Measurements from ENCODE around the gene LONRF2.

LONRF2 gene

DNA sequence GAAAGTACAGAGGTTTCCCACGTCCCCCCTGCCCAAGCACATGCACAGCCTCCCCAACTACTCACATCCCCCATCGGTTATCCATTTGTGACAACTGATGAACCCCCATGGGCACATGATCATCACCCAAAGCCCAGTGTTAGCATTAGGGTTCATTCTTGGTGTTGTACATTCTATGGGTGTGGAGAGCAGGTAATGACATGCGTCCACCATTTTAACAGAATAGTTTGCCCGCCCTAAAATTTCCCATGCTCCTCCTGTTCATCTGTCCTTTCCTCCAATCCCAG is 74.3 kb downstream of the LONRF2 start:
- Mint-ChIP-seq H3K27me3 (no peaks in the 10 kb centered on the region), H3K27ac (peak overlapping the region; percentile 32), H3K9me3 (peaks cover 3 to 6% of the 10 kb centered on the region in 2 donors), H3K4me3 (peak overlapping the region; percentile 2 to 52), H3K4me1 (peaks cover 61 to 87% of the 10 kb centered on the region in 2 donors), H3K36me3 (peaks cover 7 to 16% of the 10 kb centered on the region in 2 donors)
- ATAC-seq (replicated peaks) (peak; percentile 60 to 63), DNase-seq (peak; percentile 69)

- peak; percentile 96 for DNase-seq
- H3K27me3 Mint-ChIP-seq = no peaks in the 10 kb centered on the region
- H3K27ac Mint-ChIP-seq = peak overlapping the region; percentile 32
- peaks cover 66 to 92% of the 10 kb centered on the region in 2 donors for H3K4me1 Mint-ChIP-seq
- peak overlapping the region; percentile 51 to 52 for H3K4me3 Mint-ChIP-seq
- peaks cover 3 to 6% of the 10 kb centered on the region in 2 donors for H3K9me3 Mint-ChIP-seq
- H3K36me3 Mint-ChIP-seq = peaks cover 7 to 16% of the 10 kb centered on the region in 2 donors
- ATAC-seq (replicated peaks) = peak; percentile 73 to 82
Measured at GRCh38 chr2:100247256-100248043, 74.9 kb downstream of the LONRF2 start.

- Mint-ChIP-seq H3K27me3 (no peaks in the 10 kb centered on the region), H3K9me3 (peaks cover 3 to 6% of the 10 kb centered on the region in 2 donors), H3K27ac (peak overlapping the region; percentile 32), H3K4me3 (peak overlapping the region; percentile 4 to 54), H3K4me1 (peaks cover 76 to 98% of the 10 kb centered on the region in 2 donors), H3K36me3 (peaks cover 7 to 16% of the 10 kb centered on the region in 2 donors)
- ATAC-seq (replicated peaks) (no peak), DNase-seq (no peak)
Measured at GRCh38 chr2:100246163-100247145, 75.8 kb downstream of the LONRF2 start.

DNA sequence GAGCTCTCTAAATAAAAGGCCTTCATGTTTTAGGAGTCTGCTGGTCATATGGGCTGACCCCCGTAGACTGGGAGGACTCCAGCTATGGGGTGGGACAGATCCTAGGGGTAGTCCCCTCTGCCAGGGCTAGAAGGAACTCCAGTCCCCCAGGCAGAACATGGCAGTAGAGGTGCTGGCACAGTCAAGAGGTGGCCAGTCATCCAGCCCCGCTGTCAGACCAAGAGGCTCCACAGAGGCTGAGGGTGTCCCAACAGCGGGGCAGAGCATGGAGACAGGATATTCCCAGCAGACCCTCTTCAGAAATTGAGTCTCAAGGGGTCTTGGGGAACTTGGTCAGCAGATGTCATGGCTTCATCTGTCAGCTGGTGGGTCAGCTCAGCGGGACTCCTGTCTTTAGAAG is 76.6 kb downstream of the LONRF2 start:
- no peak overlapping the region for H3K4me3 Mint-ChIP-seq
- peak overlapping the region; percentile 90 for H3K27ac Mint-ChIP-seq

GRCh38 chr2:100244881-100245605 is 77.3 kb downstream of the LONRF2 start:
- Mint-ChIP-seq H3K4me3 (peak overlapping the region; percentile 18 to 51), H3K9me3 (peaks cover 3 to 5% of the 10 kb centered on the region in 2 donors), H3K27me3 (no peaks in the 10 kb centered on the region), H3K36me3 (peaks cover 4 to 9% of the 10 kb centered on the region in 2 donors), H3K4me1 (peaks cover 73 to 96% of the 10 kb centered on the region in 2 donors), H3K27ac (peak overlapping the region; percentile 90)
- DNase-seq (no peak), ATAC-seq (replicated peaks) (peak in 1 of 2 donors; percentile 10)

More for the DNA sequence above, 76.6 kb downstream of the LONRF2 start:
- Mint-ChIP-seq H3K27me3 (no peaks in the 10 kb centered on the region), H3K4me1 (peaks cover 76 to 98% of the 10 kb centered on the region in 2 donors), H3K9me3 (peaks cover 3 to 6% of the 10 kb centered on the region in 2 donors), H3K36me3 (peaks cover 7 to 13% of the 10 kb centered on the region in 2 donors)
- ATAC-seq (replicated peaks) (no peak), DNase-seq (no peak)

DNA sequence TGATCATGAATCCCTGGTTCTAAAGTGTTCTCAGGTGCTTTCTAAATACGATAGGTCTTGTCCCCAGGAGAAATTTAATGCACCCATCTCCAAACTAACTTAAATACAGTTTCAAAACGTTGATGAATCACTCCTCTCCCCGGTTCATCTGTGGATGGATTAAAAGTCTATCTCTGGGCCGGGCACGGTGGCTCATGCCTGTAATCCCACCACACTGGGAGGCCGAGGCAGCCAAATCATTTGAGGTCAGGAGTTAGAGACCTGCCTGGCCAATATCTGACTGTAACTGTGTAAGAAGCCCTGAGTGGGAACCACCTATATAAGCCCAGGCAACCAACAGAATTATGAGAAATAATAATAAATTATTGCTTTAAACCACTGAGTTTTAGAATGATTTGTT is 78.7 kb downstream of the LONRF2 start:
- peak overlapping the region in 1 of 2 donors; percentile 12 for H3K4me3 Mint-ChIP-seq
- peaks cover 64 to 89% of the 10 kb centered on the region in 2 donors for H3K4me1 Mint-ChIP-seq
- no peaks in the 10 kb centered on the region for H3K27me3 Mint-ChIP-seq
- DNase-seq (no peak), ATAC-seq (replicated peaks) (no peak)
- peak overlapping the region; percentile 72 for H3K27ac Mint-ChIP-seq
- H3K36me3 Mint-ChIP-seq = peaks cover 4 to 6% of the 10 kb centered on the region in 2 donors
- H3K9me3 Mint-ChIP-seq = peaks cover 3 to 5% of the 10 kb centered on the region in 2 donors

- DNase-seq (peak; percentile 72), ATAC-seq (replicated peaks) (peak; percentile 30 to 40)
- peaks cover 3 to 6% of the 10 kb centered on the region in 2 donors for H3K36me3 Mint-ChIP-seq
- H3K9me3 Mint-ChIP-seq = peaks cover 3% of the 10 kb centered on the region in 2 donors
- no peaks in the 10 kb centered on the region for H3K27me3 Mint-ChIP-seq
- peaks cover 60 to 89% of the 10 kb centered on the region in 2 donors for H3K4me1 Mint-ChIP-seq
- peak overlapping the region; percentile 9 to 66 for H3K4me3 Mint-ChIP-seq
- peak overlapping the region; percentile 72 for H3K27ac Mint-ChIP-seq
Measured at GRCh38 chr2:100242891-100243619, 79.2 kb downstream of the LONRF2 start.

DNA sequence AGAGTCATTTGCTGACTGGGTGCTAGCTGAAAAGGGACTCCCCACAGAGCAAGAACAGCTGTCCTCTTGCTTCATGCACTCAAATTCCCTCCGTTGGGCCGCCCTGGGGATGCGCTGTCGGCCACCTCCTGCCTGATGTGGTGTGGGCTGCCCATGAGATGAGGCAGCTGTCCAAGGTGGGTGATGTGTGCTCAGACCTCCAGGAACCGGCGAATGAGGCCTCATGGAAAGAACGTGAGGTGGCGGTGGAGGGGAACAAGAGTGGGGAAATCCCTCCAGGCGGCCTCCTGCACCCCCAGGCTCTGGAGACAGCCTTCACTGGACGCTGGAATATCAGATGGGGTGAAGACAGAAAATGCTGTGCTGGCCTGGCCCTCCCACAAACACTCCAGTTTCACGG is 79.8 kb downstream of the LONRF2 start:
- peak overlapping the region; percentile 72 for H3K27ac Mint-ChIP-seq
- H3K27me3 Mint-ChIP-seq = no peaks in the 10 kb centered on the region
- H3K4me1 Mint-ChIP-seq = peaks cover 62 to 89% of the 10 kb centered on the region in 2 donors
- peak overlapping the region; percentile 1 to 66 for H3K4me3 Mint-ChIP-seq
- ATAC-seq (replicated peaks) (peak; percentile 40 to 46), DNase-seq (no peak)
- H3K36me3 Mint-ChIP-seq = peaks cover 2 to 6% of the 10 kb centered on the region in 2 donors
- H3K9me3 Mint-ChIP-seq = peaks cover 2 to 3% of the 10 kb centered on the region in 2 donors

- ATAC-seq (replicated peaks) (no peak), DNase-seq (no peak)
- no peak overlapping the region for H3K4me3 Mint-ChIP-seq
- no peaks in the 10 kb centered on the region for H3K27me3 Mint-ChIP-seq
- H3K9me3 Mint-ChIP-seq = peaks cover under 1 to 2% of the 10 kb centered on the region in 2 donors
- H3K27ac Mint-ChIP-seq = no peak overlapping the region
- peaks cover 1 to 2% of the 10 kb centered on the region in 2 donors for H3K36me3 Mint-ChIP-seq
- H3K4me1 Mint-ChIP-seq = peaks cover 50 to 83% of the 10 kb centered on the region in 2 donors
Measured at GRCh38 chr2:100241236-100241635, 81.1 kb downstream of the LONRF2 start.

- H3K9me3 Mint-ChIP-seq = no peaks in the 10 kb centered on the region
- ATAC-seq (replicated peaks) = no peak
- no peaks in the 10 kb centered on the region for H3K36me3 Mint-ChIP-seq
- no peak for DNase-seq
- peaks cover 52 to 83% of the 10 kb centered on the region in 2 donors for H3K4me1 Mint-ChIP-seq
- H3K4me3 Mint-ChIP-seq = no peak overlapping the region
- no peak overlapping the region for H3K27ac Mint-ChIP-seq
- no peaks in the 10 kb centered on the region for H3K27me3 Mint-ChIP-seq
Measured at GRCh38 chr2:100240386-100240785, 81.9 kb downstream of the LONRF2 start.

DNA sequence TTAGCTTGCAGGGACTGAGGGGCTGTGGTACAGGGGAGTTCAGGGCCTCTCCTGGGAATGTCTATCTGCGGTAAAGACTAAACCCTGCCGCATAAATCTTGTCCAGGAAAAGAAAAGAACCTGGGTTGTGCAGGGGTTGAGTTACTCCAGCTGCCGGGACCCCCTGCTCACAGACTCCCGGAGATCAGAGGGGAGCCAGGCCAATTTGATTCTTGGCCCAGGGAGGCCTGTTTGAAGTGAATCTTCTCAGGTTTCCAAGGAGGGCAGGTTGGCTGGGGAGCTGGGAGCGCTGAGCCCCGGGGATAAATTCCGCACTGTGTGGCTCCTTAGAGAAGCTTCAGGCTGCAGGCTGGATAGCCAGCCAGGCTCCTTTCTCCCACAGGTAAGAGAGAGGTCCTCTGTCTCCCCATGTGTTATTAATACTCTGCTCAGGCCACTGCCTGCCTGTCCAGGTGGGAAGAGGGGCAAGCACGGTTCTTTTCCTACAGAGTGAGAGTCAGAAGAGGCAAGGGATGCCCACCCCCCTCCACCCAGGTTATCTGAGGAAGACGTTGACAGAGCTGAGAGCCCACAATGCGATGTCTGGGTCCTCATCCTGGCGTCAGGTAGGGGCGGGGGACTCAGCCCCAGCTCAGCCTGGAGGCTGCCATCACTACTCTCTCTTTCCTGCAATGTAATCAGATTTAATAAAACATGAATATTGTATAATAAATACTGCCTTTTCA is 82.7 kb downstream of the LONRF2 start:
- Mint-ChIP-seq H3K4me1 (peaks cover 52 to 83% of the 10 kb centered on the region in 2 donors), H3K27ac (peak overlapping the region; percentile 57), H3K9me3 (no peaks in the 10 kb centered on the region), H3K27me3 (no peaks in the 10 kb centered on the region), H3K4me3 (no peak overlapping the region), H3K36me3 (no peaks in the 10 kb centered on the region)
- ATAC-seq (replicated peaks) (no peak), DNase-seq (no peak)

DNA sequence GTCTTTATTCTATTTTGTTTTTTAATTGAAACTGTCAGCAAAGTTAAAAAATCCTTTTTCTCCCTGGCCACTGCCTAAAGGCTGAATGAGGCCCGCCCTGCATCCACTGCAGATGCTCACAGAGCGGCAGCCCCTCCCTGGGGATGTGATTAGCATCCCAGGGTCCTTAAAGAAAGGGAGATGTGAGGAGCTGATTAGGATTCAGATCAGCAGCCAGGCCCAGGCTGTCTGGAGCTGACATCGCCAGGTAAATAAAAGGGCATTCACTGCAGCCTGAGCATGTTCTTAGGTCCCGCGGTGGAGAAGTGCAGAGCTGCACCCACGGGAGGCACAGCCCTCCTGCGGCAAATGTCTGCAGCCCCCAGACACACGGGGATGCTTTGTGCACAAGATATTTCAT is 83.8 kb downstream of the LONRF2 start:
- peaks cover 56 to 83% of the 10 kb centered on the region in 2 donors for H3K4me1 Mint-ChIP-seq
- H3K36me3 Mint-ChIP-seq = no peaks in the 10 kb centered on the region
- H3K4me3 Mint-ChIP-seq = no peak overlapping the region
- no peak overlapping the region for H3K27ac Mint-ChIP-seq
- no peak for DNase-seq
- no peaks in the 10 kb centered on the region for H3K9me3 Mint-ChIP-seq
- H3K27me3 Mint-ChIP-seq = no peaks in the 10 kb centered on the region
- no peak for ATAC-seq (replicated peaks)

GRCh38 chr2:100237770-100238169 is 84.5 kb downstream of the LONRF2 start:
- H3K27ac Mint-ChIP-seq = no peak overlapping the region
- ATAC-seq (replicated peaks) (no peak), DNase-seq (no peak)
- no peaks in the 10 kb centered on the region for H3K9me3 Mint-ChIP-seq
- H3K27me3 Mint-ChIP-seq = no peaks in the 10 kb centered on the region
- H3K4me3 Mint-ChIP-seq = no peak overlapping the region
- H3K4me1 Mint-ChIP-seq = peaks cover 55 to 83% of the 10 kb centered on the region in 2 donors
- no peaks in the 10 kb centered on the region for H3K36me3 Mint-ChIP-seq
